Regular cardiac myocyte (primary cell): ENCODE measurements around the gene HECW1. TPM values are rescaled to one million over a fixed set of nuclear protein-coding genes. Genes with fewer than 3 reads are reported as not detected.

Experiments
- total RNA-seq: library from RNA; depleted of rRNA; stranded (reverse); fragments of >200 nt; gene quantifications from 2 replicates; pipeline ENCODE4 v1.2.3, GENCODE V29; 2014

The HECW1 gene
- total RNA-seq: not detected in 2 replicates

DNA sequence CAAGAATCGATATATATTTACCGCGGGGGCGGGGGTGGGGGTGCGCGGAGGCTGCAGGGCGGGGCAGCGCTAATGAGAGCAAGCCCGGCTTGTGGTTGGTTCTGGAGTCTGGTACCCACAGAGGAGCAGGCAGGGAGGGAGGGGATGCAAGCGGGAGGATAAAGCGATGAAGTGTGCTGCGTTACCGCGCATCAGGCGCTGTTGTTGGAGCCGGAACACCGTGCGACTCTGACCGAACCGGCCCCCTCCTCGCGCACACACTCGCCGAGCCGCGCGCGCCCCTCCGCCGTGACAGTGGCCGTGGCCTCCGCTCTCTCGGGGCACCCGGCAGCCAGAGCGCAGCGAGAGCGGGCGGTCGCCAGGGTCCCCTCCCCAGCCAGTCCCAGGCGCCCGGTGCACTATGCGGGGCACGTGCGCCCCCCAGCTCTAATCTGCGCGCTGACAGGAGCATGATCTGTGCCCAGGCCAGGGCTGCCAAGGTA, at the start of gene HECW1:
TSS of gene HECW1 (plus strand) at position 189 of the 482 bp plus-strand sequence. CDS start 131,259 bp downstream, outside the sequence.

DNA sequence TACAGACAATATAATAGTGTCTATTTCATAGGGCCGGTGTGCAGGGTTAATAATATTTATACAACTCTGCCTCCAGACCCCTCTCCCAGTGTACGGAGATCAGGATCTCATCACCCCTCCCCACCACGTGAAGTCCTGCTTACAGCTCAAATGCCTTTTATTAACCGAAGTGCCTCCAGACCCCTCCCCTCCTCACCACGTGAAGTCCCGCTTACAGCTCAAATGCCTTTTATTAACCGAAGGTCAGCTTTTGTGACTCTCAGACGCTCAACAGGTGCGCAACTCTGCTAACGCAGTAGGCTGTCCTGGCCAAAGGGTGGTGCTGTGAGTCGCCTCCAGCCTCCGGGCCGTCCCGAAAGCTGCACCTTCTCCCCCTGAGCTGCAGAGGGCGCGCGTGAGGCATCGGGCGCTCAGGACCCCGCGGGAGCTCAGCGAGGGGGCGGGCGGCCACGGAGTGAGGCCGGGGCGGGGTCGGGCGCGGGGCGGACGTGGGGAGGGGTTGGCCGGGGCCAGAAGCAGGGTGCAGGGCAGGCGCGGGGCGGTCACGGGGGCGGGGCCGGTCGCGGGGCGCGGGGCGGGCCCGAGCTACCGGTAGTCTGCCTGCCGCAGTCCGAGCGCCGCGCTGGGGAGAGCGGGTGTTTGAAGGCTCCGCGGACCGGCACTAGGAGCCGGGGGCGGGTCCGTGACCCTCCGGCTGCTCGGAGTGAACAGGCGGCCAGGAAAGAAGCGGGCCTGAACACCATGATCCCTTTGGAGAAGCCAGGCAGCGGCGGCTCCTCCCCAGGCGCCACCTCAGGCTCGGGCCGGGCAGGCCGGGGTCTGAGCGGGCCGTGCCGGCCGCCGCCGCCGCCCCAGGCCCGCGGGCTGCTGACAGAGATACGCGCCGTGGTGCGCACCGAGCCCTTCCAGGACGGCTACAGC, 470.3 kb downstream of the HECW1 start, which contains the start of gene STK17A:
TSS of gene STK17A (plus strand) at position 606 of the 921 bp plus-strand sequence. CDS start at position 742, 136 bp downstream.

Other genes starting within 250 kb of the HECW1 start
- 8.4 and 11.3 TPM in 2 replicates for gene C7orf25, start 200.6 kb upstream of the HECW1 start, total RNA-seq
- 87.7 and 117 TPM in 2 replicates for gene PSMA2, start 180.5 kb upstream of the HECW1 start, total RNA-seq
- 54.4 and 72.1 TPM in 2 replicates for gene MRPL32, start 180.3 kb upstream of the HECW1 start, total RNA-seq